Muscle of leg (tissue), 11 donors: ENCODE data around the gene USO1. TPM values are rescaled to one million over a fixed set of nuclear protein-coding genes. Genes with fewer than 3 reads are reported as not detected.
"Not testable (repeated sequence)": the region's sequence is repeated elsewhere in the genome, so short reads cannot be mapped to it uniquely, and the experiment has no call there.

Experiments
- DNase-seq: peaks from one replicate; pipeline ENCODE4 v3.0.0; 2013
- H3K27ac ChIP-seq: one replicate; pipeline ENCODE4 v1.5.1; 2013; ENCODE audit warnings: mild to moderate bottlenecking, low read length, control low read depth
- H3K27me3 ChIP-seq: one replicate; pipeline ENCODE4 v1.6.1; 2013; ENCODE audit warnings: low read length; ENCODE audit not compliant: control insufficient read depth, insufficient read depth
- H3K36me3 ChIP-seq: one replicate; pipeline ENCODE4 v1.6.1; 2013; ENCODE audit warnings: low read length; ENCODE audit not compliant: control insufficient read depth, insufficient read depth
- H3K4me1 ChIP-seq: one replicate; pipeline ENCODE4 v1.6.1; 2013; ENCODE audit warnings: low read length; ENCODE audit not compliant: control insufficient read depth, insufficient read depth
- H3K4me3 ChIP-seq: one replicate; pipeline ENCODE4 v1.5.1; 2013; ENCODE audit warnings: low read length, control low read depth
- H3K9me3 ChIP-seq: replicated peaks from 2 replicates; pipeline ENCODE4 v1.6.1; 2013; ENCODE audit warnings: low read depth, low read length; ENCODE audit not compliant: control insufficient read depth
- WGBS: methylation state at CpG from one replicate; pipeline ENCODE4 v1.1.5; 2013; ENCODE audit warnings: missing lambda C conversion rate; ENCODE audit not compliant: insufficient coverage; 5-methylcytosine and 5-hydroxymethylcytosine counted together
- polyA plus RNA-seq, 8 donors: library from polyadenylated mRNA; unstranded; fragments of 120-200 nt; gene quantifications; one replicate each; pipeline versions ENCODE4 v1.2.1 to v1.2.3, GENCODE V29; 2013; ENCODE audit warnings: inconsistent platforms in 1 of 8, low replicate concordance in 1 of 8; ENCODE audit not compliant: insufficient read length in 8 of 8, insufficient read depth in 1 of 8
- total RNA-seq: library from RNA; stranded (reverse); fragments of 120-200 nt; gene quantifications from one replicate; pipeline ENCODE4 v1.2.4, GENCODE V29; 2013

USO1 gene
- total and polyA plus RNA-seq, 9 donors = 145 to 209 (median 175) TPM

DNA sequence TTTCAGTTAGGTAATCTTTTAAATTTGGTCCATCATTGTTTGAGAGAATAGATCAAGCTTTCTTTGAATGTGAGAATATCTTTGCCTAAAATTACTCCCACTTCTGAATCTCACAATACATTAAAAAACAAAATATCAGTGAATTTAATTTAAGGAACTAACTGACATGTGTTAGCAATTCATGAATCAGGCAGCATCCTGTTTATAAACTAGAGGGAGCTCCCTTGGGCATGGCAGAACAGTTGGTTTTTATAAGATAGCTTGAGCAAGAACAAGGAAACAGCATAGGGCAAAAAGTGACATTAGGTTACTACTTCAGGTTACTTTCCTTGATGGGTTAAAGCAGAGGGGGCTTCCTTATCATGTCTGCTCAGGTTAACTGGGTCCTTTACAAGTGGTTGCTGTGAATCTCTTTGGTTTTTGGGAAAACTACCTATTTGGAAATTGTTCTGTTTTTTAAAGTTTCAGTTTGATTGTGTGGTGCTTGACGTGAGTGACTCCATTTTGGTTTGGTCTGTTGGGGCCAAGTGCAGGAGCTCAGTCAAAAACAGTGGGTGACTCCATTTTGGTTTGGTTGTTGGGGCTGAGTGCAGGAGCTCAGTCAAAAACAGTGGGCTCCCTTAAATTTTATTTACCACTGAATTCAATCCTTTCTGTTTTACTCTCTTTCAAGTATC is 109.9 kb downstream of the USO1 start:
- Histone ChIP-seq H3K27me3 (no peaks in the 10 kb centered on the region), H3K4me3 (no peak overlapping the region), H3K36me3 (no peaks in the 10 kb centered on the region), H3K9me3 (no peaks in the 10 kb centered on the region), H3K27ac (no peak overlapping the region), H3K4me1 (no peaks in the 10 kb centered on the region)
- WGBS = no CpG with 5 or more reads among the region's 1 CpG
- no peak for DNase-seq

DNA sequence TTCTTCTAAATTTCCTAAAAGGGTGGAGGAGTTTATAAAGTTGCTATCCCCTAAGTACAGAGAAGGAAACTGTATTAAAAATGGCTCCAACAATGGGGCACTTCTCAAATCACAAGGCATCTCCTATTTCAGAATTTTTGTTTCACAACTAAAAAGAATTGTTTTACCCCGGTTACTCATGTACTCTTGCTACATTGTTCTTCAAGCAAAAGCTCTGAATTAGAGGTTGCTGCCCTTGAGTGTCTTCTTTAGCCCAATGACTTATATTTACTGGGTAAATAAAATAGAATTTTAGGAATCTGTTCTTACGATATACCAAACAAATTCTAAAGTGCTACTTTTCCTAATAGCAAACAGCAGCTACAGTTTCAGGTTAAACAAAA is 110.4 kb downstream of the USO1 start:
- Histone ChIP-seq H3K27ac (no peak overlapping the region), H3K9me3 (no peaks in the 10 kb centered on the region), H3K36me3 (no peaks in the 10 kb centered on the region), H3K4me1 (no peaks in the 10 kb centered on the region), H3K4me3 (no peak overlapping the region), H3K27me3 (no peaks in the 10 kb centered on the region)
- WGBS = 80% methylated on average over 1 of the region's 2 CpGs
- no peak for DNase-seq

DNA sequence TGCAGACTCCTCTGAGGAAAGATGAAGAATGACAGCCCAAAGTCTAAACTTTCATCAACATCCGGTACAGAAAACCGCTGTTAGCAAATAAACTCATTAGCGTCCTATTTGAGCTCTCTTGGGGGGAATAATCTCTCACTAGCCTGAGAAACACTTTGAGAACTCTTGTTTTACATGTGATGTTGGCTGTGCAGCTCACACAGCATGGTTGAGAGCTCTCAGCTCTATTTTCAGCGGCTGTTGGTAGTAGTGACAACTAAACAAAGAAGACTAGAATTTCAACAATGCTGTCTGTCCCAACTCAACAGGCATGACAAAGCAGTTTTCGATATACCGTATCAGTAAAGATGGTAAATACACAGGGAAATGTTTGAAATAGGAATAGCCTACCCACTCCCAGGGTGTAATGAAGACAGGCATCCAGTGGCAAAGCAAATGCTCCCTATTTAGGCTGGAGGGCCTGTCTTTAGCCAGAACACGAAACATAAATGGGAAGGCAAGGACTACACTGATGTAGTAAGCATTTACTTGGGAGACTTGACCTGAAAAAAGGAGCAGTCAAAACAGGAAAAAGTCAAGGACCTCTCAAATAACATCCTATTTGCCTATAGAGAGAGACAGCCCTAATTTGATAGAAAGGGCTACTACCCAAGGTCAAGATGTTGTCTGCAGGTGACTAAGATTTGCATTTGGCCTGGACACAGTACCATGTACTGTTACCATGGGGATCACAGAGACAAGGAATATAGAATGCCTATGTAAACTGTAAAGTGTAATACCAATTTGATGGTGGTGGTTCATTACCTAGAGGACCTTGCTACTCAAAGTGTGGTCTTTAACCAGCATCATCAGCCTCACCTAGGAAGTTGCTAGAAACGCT is 117.5 kb downstream of the USO1 start:
- Histone ChIP-seq H3K27ac (no peak overlapping the region), H3K36me3 (no peaks in the 10 kb centered on the region), H3K4me3 (no peak overlapping the region), H3K27me3 (no peaks in the 10 kb centered on the region), H3K4me1 (no peaks in the 10 kb centered on the region), H3K9me3 (no peaks in the 10 kb centered on the region)
- DNase-seq = no peak
- WGBS = no CpG with 5 or more reads among the region's 8 CpGs

DNA sequence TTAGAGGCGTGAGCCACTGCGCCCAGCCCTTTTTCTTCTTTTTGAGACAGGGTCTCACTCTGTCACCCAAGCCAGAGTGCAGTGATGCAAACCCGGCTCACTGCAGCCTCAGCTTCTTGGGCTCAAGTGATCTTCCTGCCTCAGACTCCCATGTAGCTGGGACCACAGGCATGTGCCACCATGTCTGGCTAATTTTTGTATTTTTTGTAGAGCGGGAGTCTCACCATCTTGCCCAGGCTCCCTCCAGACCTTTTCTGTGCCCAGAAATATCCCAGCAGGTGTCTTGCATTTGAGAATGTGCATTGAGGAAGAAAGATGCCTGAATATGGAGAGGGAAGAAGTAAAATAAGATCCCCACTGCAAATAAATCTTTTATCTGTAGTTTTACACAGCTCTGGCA is 119.2 kb downstream of the USO1 start:
- Histone ChIP-seq H3K9me3 (no peaks in the 10 kb centered on the region), H3K36me3 (no peaks in the 10 kb centered on the region), H3K27ac (no peak overlapping the region), H3K4me1 (no peaks in the 10 kb centered on the region), H3K27me3 (no peaks in the 10 kb centered on the region), H3K4me3 (no peak overlapping the region)
- no peak for DNase-seq
- 81% methylated on average over 3 of the region's 4 CpGs for WGBS

DNA sequence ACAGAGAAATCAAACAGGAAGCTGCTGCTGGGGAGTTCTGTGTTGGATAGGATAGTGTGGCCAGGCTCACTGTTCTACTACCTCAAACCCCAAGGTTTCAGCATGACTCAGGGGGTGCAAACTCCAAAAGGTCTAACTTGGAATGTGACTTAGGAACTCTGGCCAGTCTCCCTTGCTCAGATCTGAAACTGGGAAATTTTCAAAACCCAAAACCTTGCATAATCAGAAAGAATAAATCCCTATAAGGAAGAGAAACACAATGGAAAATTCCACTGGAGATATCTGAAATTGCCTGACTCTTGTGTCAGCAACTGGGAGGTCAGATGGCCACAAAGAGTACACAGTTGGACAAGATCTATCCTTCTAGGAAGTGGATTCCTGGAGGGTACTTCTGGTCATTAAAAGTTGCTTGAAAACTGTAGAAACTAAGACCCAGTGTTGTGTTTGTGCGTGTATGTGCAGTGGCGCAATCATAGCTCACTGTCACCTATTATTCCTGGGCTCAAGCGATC is 119.8 kb downstream of the USO1 start:
- no peaks in the 10 kb centered on the region for H3K9me3 ChIP-seq
- no peaks in the 10 kb centered on the region for H3K4me1 ChIP-seq
- peak; percentile 13 for DNase-seq
- no peak overlapping the region for H3K27ac ChIP-seq
- H3K36me3 ChIP-seq = no peaks in the 10 kb centered on the region
- H3K27me3 ChIP-seq = no peaks in the 10 kb centered on the region
- 100% methylated on average over 3 of the region's 3 CpGs for WGBS
- no peak overlapping the region for H3K4me3 ChIP-seq

DNA sequence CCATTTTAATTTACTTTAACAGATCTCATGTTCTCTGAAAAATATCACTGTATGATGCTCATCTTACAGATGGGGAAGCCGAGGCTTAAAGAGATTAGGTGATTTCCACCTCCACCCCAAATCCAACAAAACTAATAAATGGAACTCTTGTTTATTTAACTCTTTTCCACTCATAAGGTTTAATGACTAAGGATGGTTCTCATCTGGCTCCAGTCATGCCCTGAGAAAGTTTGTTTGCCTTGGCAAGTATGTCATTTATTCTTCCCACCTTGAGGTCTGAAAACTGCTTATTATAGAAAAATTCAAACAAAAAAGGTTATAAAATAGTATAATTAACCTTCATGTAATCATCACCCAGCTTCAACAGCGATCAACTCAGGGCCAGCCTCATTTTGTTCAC is 121.6 kb downstream of the USO1 start:
- no peaks in the 10 kb centered on the region for H3K27me3 ChIP-seq
- H3K4me3 ChIP-seq = no peak overlapping the region
- no peaks in the 10 kb centered on the region for H3K36me3 ChIP-seq
- DNase-seq = no peak
- 80% methylated on average over 1 of the region's 2 CpGs for WGBS
- H3K27ac ChIP-seq = no peak overlapping the region
- H3K4me1 ChIP-seq = no peaks in the 10 kb centered on the region
- H3K9me3 ChIP-seq = no peaks in the 10 kb centered on the region

DNA sequence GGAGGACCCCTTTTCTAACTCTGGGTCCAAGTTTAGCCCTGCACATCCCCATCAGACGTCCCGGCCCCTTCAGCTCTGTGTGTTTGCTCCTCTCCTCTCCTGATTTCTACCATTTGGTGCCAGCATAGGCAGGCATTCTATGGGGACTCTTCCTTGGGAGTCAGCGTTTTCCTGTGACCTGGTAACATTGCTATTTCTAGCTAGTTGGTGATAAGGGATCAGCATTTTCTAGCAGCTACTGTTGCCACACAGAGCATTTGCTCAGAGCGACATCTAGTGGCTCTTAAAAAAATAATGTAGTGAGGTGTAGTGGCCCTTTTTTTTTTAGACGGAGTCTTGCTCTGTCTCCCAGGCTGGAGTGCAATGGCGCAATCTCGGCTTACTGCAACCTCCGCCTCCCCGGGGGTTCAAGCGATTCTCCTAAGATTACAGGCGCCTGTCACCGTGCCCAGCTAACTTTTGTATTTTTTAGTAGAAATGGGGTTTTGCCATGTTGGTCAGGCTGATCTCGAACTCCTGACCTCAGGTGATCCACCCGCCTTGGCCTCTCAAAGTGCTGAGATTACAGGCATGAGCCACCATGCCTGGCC is 123.9 kb downstream of the USO1 start:
- 12% methylated on average over 8 of the region's 14 CpGs for WGBS
- not testable (repeated sequence) for H3K4me3 ChIP-seq, H3K9me3 ChIP-seq, H3K27me3 ChIP-seq, H3K36me3 ChIP-seq, H3K27ac ChIP-seq, H3K4me1 ChIP-seq
- DNase-seq = peak; percentile 78

DNA sequence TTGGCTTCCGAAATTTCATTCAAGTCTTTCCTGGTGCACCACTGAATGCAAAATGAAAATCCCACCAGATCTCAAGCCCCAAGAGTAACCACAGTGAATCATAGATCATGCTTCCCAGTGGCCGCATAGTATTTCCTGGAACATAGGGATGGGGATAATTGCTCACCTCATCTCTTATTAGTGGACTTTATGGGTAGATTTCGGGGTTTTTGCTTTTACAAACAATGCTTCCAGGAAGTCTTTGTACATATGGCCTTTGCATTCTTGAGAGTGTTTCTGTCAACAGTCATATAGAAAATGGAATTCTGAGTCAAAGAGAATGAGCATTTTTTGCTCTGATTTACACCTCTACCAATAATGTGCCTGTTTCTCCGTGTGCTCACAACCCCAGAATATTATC is 124.5 kb downstream of the USO1 start:
- Histone ChIP-seq H3K27me3 (no peaks in the 10 kb centered on the region), H3K4me3 (no peak overlapping the region), H3K9me3 (no peaks in the 10 kb centered on the region), H3K36me3 (no peaks in the 10 kb centered on the region), H3K4me1 (no peaks in the 10 kb centered on the region), H3K27ac (no peak overlapping the region)
- no CpG with 5 or more reads among the region's 4 CpGs for WGBS
- no peak for DNase-seq

DNA sequence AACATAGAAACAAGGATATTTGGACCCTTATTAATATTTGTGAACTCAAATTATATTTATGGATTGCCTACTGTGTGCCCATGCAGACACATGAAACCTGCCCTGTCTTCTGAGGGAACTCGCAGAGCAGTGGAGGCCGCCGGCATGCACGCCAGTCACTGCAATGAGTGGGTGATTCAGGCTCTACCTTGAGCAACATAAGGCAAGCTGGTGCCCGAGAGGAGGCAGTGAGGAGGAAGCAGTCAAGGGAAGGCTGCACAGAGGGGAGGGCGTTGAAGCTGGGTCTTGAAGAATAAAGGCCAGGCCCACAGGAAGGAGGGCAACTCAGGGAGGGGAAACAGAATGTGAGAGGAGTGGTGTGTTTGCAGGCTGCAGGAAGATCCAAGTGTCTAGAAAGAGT is 125.1 kb downstream of the USO1 start:
- no peaks in the 10 kb centered on the region for H3K9me3 ChIP-seq
- H3K27me3 ChIP-seq = no peaks in the 10 kb centered on the region
- H3K4me1 ChIP-seq = no peaks in the 10 kb centered on the region
- WGBS = 69% methylated on average over 6 of the region's 6 CpGs
- H3K36me3 ChIP-seq = no peaks in the 10 kb centered on the region
- no peak overlapping the region for H3K4me3 ChIP-seq
- DNase-seq = no peak
- no peak overlapping the region for H3K27ac ChIP-seq

DNA sequence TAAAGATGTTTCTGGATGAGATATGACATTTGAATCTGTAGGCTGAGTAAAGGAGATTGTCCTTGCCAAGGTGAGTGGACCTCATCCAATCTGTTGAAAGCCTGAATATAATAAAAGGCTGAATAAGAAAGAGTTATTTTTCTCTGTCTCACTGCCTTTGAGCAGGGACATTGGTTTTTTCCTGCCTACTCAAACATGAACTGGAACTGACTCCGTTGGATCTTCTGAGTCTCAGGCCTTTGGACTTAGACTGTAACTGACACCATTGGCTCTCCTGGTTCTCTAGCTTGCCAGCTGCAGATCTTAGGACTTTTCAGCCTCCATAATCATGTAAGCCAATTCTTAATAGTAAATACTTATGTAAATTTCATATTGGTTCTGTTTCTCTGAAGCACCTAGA is 134.3 kb downstream of the USO1 start:
- no peaks in the 10 kb centered on the region for H3K27me3 ChIP-seq
- no peak overlapping the region for H3K4me3 ChIP-seq
- WGBS = 20% methylated on average over 1 of the region's 1 CpG
- H3K36me3 ChIP-seq = no peaks in the 10 kb centered on the region
- no peaks in the 10 kb centered on the region for H3K4me1 ChIP-seq
- no peaks in the 10 kb centered on the region for H3K9me3 ChIP-seq
- H3K27ac ChIP-seq = no peak overlapping the region
- DNase-seq = no peak
